ENCODE data around the gene SLC26A11.

- no peak for TF ChIP-seq CTCF (IDR thresholded peaks at IDR 0.05)
- no peak for TF ChIP-seq POLR2A (IDR thresholded peaks at IDR 0.05)
- no peak for TF ChIP-seq POLR2AphosphoS5 (IDR thresholded peaks at IDR 0.05)
- no peak for TF ChIP-seq EP300 (IDR thresholded peaks at IDR 0.05)
Measured at GRCh38 chr17:80233202-80233601, 13.0 kb downstream of the SLC26A11 start.

All from gastroesophageal sphincter (tissue), 3 donors.